Measurements from ENCODE around the gene HILPDA. TPM values are rescaled to one million over a fixed set of nuclear protein-coding genes. Genes with fewer than 3 reads are reported as not detected.

HILPDA gene
- total RNA-seq, 2 experiments from 2014 or later: 344 to 362 TPM

- ATAC-seq: no peak
- Mint-ChIP-seq H3K27me3 (peaks cover 13% of the 10 kb centered on the region), H3K4me1 (ENCODE audit: low read depth) (peaks cover 61% of the 10 kb centered on the region), H3K27ac (peak overlapping the region; percentile 64), H3K36me3 (ENCODE audit: low read depth) (peaks cover 4% of the 10 kb centered on the region), H3K4me3 (peak overlapping the region; percentile 60), H3K9me3 (no peaks in the 10 kb centered on the region)
- DNase-seq: no peak
- ChIA-PET POLR2A (no interaction called here), CTCF (interaction anchor here (2.6 to 5.6 kb wide), 2 partner anchors 10 to 23 kb away, joined by 11 to 85 read pairs; no protein-coding TSS in a partner anchor)
- TF ChIP-seq CTCF (IDR thresholded peaks at IDR 0.05): no peak
- intact Hi-C loops (cut with micrococcal nuclease): loop anchor here (10.0 kb wide), 1 partner anchor 46 kb away; the partner anchor contains the start of gene IMPDH1
Measured at GRCh38 chr7:128450913-128451312, 4.8 kb upstream of the HILPDA start.

- Mint-ChIP-seq H3K27ac (peak overlapping the region; percentile 49), H3K4me3 (peak overlapping the region; percentile 9), H3K36me3 (ENCODE audit: low read depth) (peaks cover 19% of the 10 kb centered on the region), H3K9me3 (no peaks in the 10 kb centered on the region), H3K27me3 (peaks cover 13% of the 10 kb centered on the region), H3K4me1 (ENCODE audit: low read depth) (peaks cover 61% of the 10 kb centered on the region)
- intact Hi-C loops (cut with micrococcal nuclease): loop anchor here (10.0 kb wide), 1 partner anchor 48 kb away; the partner anchor contains the start of gene IMPDH1
- ATAC-seq (no peak), DNase-seq (no peak)
- ChIA-PET CTCF (interaction anchor here (1.2 to 5.6 kb wide), 4 partner anchors 9 to 71 kb away, joined by 3 to 85 read pairs (median 10); no protein-coding TSS in a partner anchor), POLR2A (no interaction called here)
- peak; percentile 33 for TF ChIP-seq CTCF (IDR thresholded peaks at IDR 0.05)
Measured at GRCh38 chr7:128452552-128452951, 3.1 kb upstream of the HILPDA start.

GRCh38 chr7:128453836-128454804 lies 1.6 kb upstream of the HILPDA start:
- ChIA-PET CTCF (interaction anchor here (1.1 to 5.6 kb wide), 5 partner anchors 10 to 27 kb away, joined by 3 to 85 read pairs (median 10); no protein-coding TSS in a partner anchor), POLR2A (no interaction called here)
- Mint-ChIP-seq H3K4me1 (ENCODE audit: low read depth) (peaks cover 57% of the 10 kb centered on the region), H3K4me3 (peak overlapping the region; percentile 24), H3K36me3 (ENCODE audit: low read depth) (peaks cover 33% of the 10 kb centered on the region), H3K9me3 (no peaks in the 10 kb centered on the region), H3K27ac (peak overlapping the region; percentile 99), H3K27me3 (peaks cover 13% of the 10 kb centered on the region)
- intact Hi-C loops (cut with micrococcal nuclease): loop anchor here (10.0 kb wide), 1 partner anchor 49 kb away; the partner anchor contains the start of gene IMPDH1
- no peak for TF ChIP-seq CTCF (IDR thresholded peaks at IDR 0.05)
- DNase-seq (no peak), ATAC-seq (no peak)

GRCh38 chr7:128454808-128455542 lies 703 bp upstream of the HILPDA start:
- CTCF ChIA-PET: interaction anchor here (0.7 to 5.6 kb wide), 5 partner anchors 11 to 37 kb away, joined by 3 to 85 read pairs (median 8); no protein-coding TSS in a partner anchor
- H3K36me3 Mint-ChIP-seq (ENCODE audit: low read depth): peaks cover 42% of the 10 kb centered on the region
- ATAC-seq (no peak), DNase-seq (no peak)
- H3K4me1 Mint-ChIP-seq (ENCODE audit: low read depth): peaks cover 65% of the 10 kb centered on the region
- peak overlapping the region; percentile 83 for H3K4me3 Mint-ChIP-seq
- peaks cover 13% of the 10 kb centered on the region for H3K27me3 Mint-ChIP-seq
- POLR2A ChIA-PET: interaction anchor here (0.8 to 1.5 kb wide), 6 partner anchors 9 to 48 kb away, joined by 3 to 7 read pairs (median 5); partner anchors contain the start of gene METTL2B
- TF ChIP-seq CTCF (IDR thresholded peaks at IDR 0.05): peak; percentile 43
- intact Hi-C loops (cut with micrococcal nuclease): loop anchor here (10.0 kb wide), 1 partner anchor 50 kb away; the partner anchor contains the start of gene IMPDH1
- H3K9me3 Mint-ChIP-seq: no peaks in the 10 kb centered on the region
- peak overlapping the region; percentile 99 for H3K27ac Mint-ChIP-seq
